Vagina (tissue), 2 donors: ENCODE data around the gene TLN1. TPM values are rescaled to one million over a fixed set of nuclear protein-coding genes. Genes with fewer than 3 reads are reported as not detected.
A peak's percentile ranks its signal among the peaks of the same experiment; 100 is the strongest.

ENCODE experiments used
- DNase-seq, 2 donors: peaks; one replicate each; pipeline ENCODE4 v3.0.0-alpha.2; 2017; ENCODE audit errors: extremely low spot score in 2 of 2
- H3K27ac ChIP-seq: fragments of 200-600 bp; sonication (generic); one replicate; pipeline ENCODE4 v1.5.1; 2019
- H3K27me3 ChIP-seq: fragments of 200-600 bp; sonication (generic); one replicate; pipeline ENCODE4 v1.5.1; 2019
- H3K36me3 ChIP-seq, 2 donors: fragments of 200-600 bp; sonication (generic); one replicate each; pipeline ENCODE4 v1.5.1; 2017 to 2019
- H3K4me1 ChIP-seq: fragments of 200-600 bp; sonication (generic); one replicate; pipeline ENCODE4 v1.5.1; 2019
- H3K4me3 ChIP-seq, 2 donors: fragments of 200-600 bp; sonication (generic); 1 replicate in 1 of 2; 2 replicates in 1 of 2; pipeline ENCODE4 v1.5.1; 2016 to 2019
- H3K9me3 ChIP-seq: fragments of 200-600 bp; sonication (generic); one replicate; pipeline ENCODE4 v1.5.1; 2019
- CTCF ChIP-seq, 3 experiments: fragments of 450-650 bp in 2 of 3; fragments of 200-600 bp in 1 of 3; sonication (generic) in 1 of 3; IDR thresholded peaks; one replicate each; pipeline ENCODE4 v1.5.1; 2017 to 2019; ENCODE audit warnings: antibody characterized with exemption in 3 of 3, mild to moderate bottlenecking in 2 of 3, moderate library complexity in 2 of 3
- POLR2A ChIP-seq, 2 donors: fragments of 450-650 bp; IDR thresholded peaks; one replicate each; pipeline ENCODE4 v1.6.1; 2017; ENCODE audit warnings: antibody characterized with exemption in 2 of 2, mild to moderate bottlenecking in 2 of 2, moderate library complexity in 2 of 2
- POLR2AphosphoS5 ChIP-seq, 2 donors: sonication (generic); formaldehyde crosslinking; IDR thresholded peaks; one replicate each; pipeline ENCODE4 v1.9.0; 2017; ENCODE audit warnings: antibody characterized with exemption in 2 of 2, mild to moderate bottlenecking in 2 of 2, low read depth in 1 of 2; ENCODE audit not compliant: insufficient read depth in 1 of 2
- intact Hi-C: fragments of 100-400 bp; cut with DNase I; formaldehyde crosslinking; loops from one replicate; pipeline ENCODE4 v1.15.1; 2023
- total RNA-seq: library from RNA; depleted of rRNA; stranded (reverse); fragments of >200 nt; gene quantifications from one replicate; pipeline ENCODE4 v1.2.3, GENCODE V29; 2016

The TLN1 gene
- total RNA-seq, 1 donor from 2014 or later, result 268 TPM

- TF ChIP-seq CTCF (IDR thresholded peaks at IDR 0.05) (no peak), POLR2A (IDR thresholded peaks at IDR 0.05) (no peak), POLR2AphosphoS5 (IDR thresholded peaks at IDR 0.05; ENCODE audit: insufficient read depth in 1 of 2, low read depth in 1 of 2) (no peak)
- peaks cover 32% of the 10 kb centered on the region for H3K4me1 ChIP-seq
- DNase-seq, result no peak
- H3K4me3 ChIP-seq, result peak overlapping the region; percentile 19 to 28
- intact Hi-C loops, result no loop called here
- no peaks in the 10 kb centered on the region for H3K9me3 ChIP-seq
- peaks cover 0 to 11% of the 10 kb centered on the region in 2 donors for H3K36me3 ChIP-seq
- no peaks in the 10 kb centered on the region for H3K27me3 ChIP-seq
- no peak overlapping the region for H3K27ac ChIP-seq
Measured at GRCh38 chr9:35685506-35685905, 46.5 kb downstream of the TLN1 start.

GRCh38 chr9:35684921-35685320, 47.1 kb downstream of the TLN1 start:
- no peaks in the 10 kb centered on the region for H3K27me3 ChIP-seq
- H3K27ac ChIP-seq, result no peak overlapping the region
- H3K4me3 ChIP-seq, result peak overlapping the region in 1 of 2 donors; percentile 28
- H3K9me3 ChIP-seq, result no peaks in the 10 kb centered on the region
- peaks cover 0 to 11% of the 10 kb centered on the region in 2 donors for H3K36me3 ChIP-seq
- DNase-seq, result no peak
- intact Hi-C loops, result no loop called here
- peaks cover 27% of the 10 kb centered on the region for H3K4me1 ChIP-seq
- TF ChIP-seq POLR2AphosphoS5 (IDR thresholded peaks at IDR 0.05; ENCODE audit: insufficient read depth in 1 of 2, low read depth in 1 of 2) (no peak), POLR2A (IDR thresholded peaks at IDR 0.05) (no peak), CTCF (IDR thresholded peaks at IDR 0.05) (no peak)

- H3K4me1 ChIP-seq, result peaks cover 19% of the 10 kb centered on the region
- no peak overlapping the region for H3K4me3 ChIP-seq
- DNase-seq, result no peak
- intact Hi-C loops, result no loop called here
- peaks cover 0 to 11% of the 10 kb centered on the region in 2 donors for H3K36me3 ChIP-seq
- no peak for TF ChIP-seq POLR2AphosphoS5 (IDR thresholded peaks at IDR 0.05; ENCODE audit: insufficient read depth in 1 of 2, low read depth in 1 of 2)
- no peak for TF ChIP-seq CTCF (IDR thresholded peaks at IDR 0.05)
- no peak for TF ChIP-seq POLR2A (IDR thresholded peaks at IDR 0.05)
- no peaks in the 10 kb centered on the region for H3K27me3 ChIP-seq
- H3K9me3 ChIP-seq, result no peaks in the 10 kb centered on the region
- H3K27ac ChIP-seq, result no peak overlapping the region
Measured at GRCh38 chr9:35683323-35683722, 48.7 kb downstream of the TLN1 start.

- H3K27ac ChIP-seq, result no peak overlapping the region
- peak in 1 of 2 donors; percentile 28 for TF ChIP-seq POLR2AphosphoS5 (IDR thresholded peaks at IDR 0.05; ENCODE audit: insufficient read depth in 1 of 2, low read depth in 1 of 2)
- no peak for TF ChIP-seq POLR2A (IDR thresholded peaks at IDR 0.05)
- TF ChIP-seq CTCF (IDR thresholded peaks at IDR 0.05), result no peak
- DNase-seq, result no peak
- no peak overlapping the region for H3K4me3 ChIP-seq
- no peaks in the 10 kb centered on the region for H3K9me3 ChIP-seq
- H3K27me3 ChIP-seq, result no peaks in the 10 kb centered on the region
- H3K36me3 ChIP-seq, result peaks cover 0 to 11% of the 10 kb centered on the region in 2 donors
- H3K4me1 ChIP-seq, result peaks cover 13% of the 10 kb centered on the region
- intact Hi-C loops, result no loop called here
Measured at GRCh38 chr9:35682520-35683315, 49.3 kb downstream of the TLN1 start.

- no peak for TF ChIP-seq POLR2AphosphoS5 (IDR thresholded peaks at IDR 0.05; ENCODE audit: insufficient read depth in 1 of 2, low read depth in 1 of 2)
- TF ChIP-seq POLR2A (IDR thresholded peaks at IDR 0.05), result no peak
- no peak for TF ChIP-seq CTCF (IDR thresholded peaks at IDR 0.05)
- H3K36me3 ChIP-seq, result peaks cover 0 to 11% of the 10 kb centered on the region in 2 donors
- no peak overlapping the region for H3K4me3 ChIP-seq
- no peak for DNase-seq
- no peak overlapping the region for H3K27ac ChIP-seq
- peaks cover 7% of the 10 kb centered on the region for H3K4me1 ChIP-seq
- H3K9me3 ChIP-seq, result no peaks in the 10 kb centered on the region
- no peaks in the 10 kb centered on the region for H3K27me3 ChIP-seq
- intact Hi-C loops, result no loop called here
Measured at GRCh38 chr9:35682051-35682450, 49.9 kb downstream of the TLN1 start.
